Left lung (tissue), 10 donors: ENCODE measurements around the gene JUNB. TPM values are rescaled to one million over a fixed set of nuclear protein-coding genes. Genes with fewer than 3 reads are reported as not detected.

ENCODE experiments used
- ATAC-seq: fragments of 200-7000 bp; cut with Tn5 transposase; one replicate; pipeline ENCODE4 v1.9.1; 2020; ENCODE audit warnings: moderate library complexity
- DNase-seq, 4 donors: peaks; one replicate each; pipeline ENCODE4 v3.0.0-alpha.2; 2013 to 2020
- H3K27ac ChIP-seq, 2 donors: fragments of 200-600 bp; sonication (generic) in 1 of 2; one replicate each; pipeline versions ENCODE4 v1.5.0 to v1.8.0; 2020 to 2021
- H3K27me3 ChIP-seq, 2 donors: fragments of 200-600 bp; sonication (generic) in 1 of 2; one replicate each; pipeline versions ENCODE4 v1.5.0 to v1.8.0; 2020 to 2021
- H3K36me3 ChIP-seq, 2 donors: fragments of 200-600 bp; sonication (generic) in 1 of 2; one replicate each; pipeline versions ENCODE4 v1.5.0 to v1.8.0; 2020 to 2021
- H3K4me1 ChIP-seq, 2 donors: fragments of 200-600 bp; one replicate each; pipeline ENCODE4 v1.8.0; 2021
- H3K4me3 ChIP-seq, 2 donors: fragments of 200-600 bp; sonication (generic) in 1 of 2; one replicate each; pipeline versions ENCODE4 v1.5.0 to v1.8.0; 2020 to 2021; ENCODE audit warnings: mild to moderate bottlenecking in 1 of 2
- H3K9me3 ChIP-seq, 2 donors: fragments of 200-600 bp; sonication (generic) in 1 of 2; one replicate each; pipeline versions ENCODE4 v1.5.0 to v1.8.0; 2020 to 2021
- CTCF ChIP-seq, 2 donors: fragments of 200-600 bp; sonication (generic) in 1 of 2; IDR thresholded peaks; one replicate each; pipeline versions ENCODE4 v1.5.0 to v1.8.0; 2021; ENCODE audit warnings: antibody characterized with exemption in 2 of 2
- intact Hi-C, 2 donors: fragments of 100-400 bp; cut with DNase I; formaldehyde crosslinking; loops; one replicate each; pipeline versions ENCODE4 v1.11.2 to v1.14.2; 2022
- polyA plus RNA-seq, 6 donors: library from polyadenylated mRNA; unstranded; fragments of 120-200 nt; gene quantifications; one replicate each; pipeline ENCODE4 v1.2.1, GENCODE V29; 2013; ENCODE audit not compliant: insufficient read length in 6 of 6
- total RNA-seq, 2 donors: library from RNA; stranded (reverse); fragmentation: NEBNext Ultra II Directional; extraction: Animal tissue kit (Norgen Biotek cat#: 25700); gene quantifications; one replicate each; pipeline ENCODE4 v1.2.1, GENCODE V29; 2021
- donor health status: DM: no; HTN: yes; CAD: no.
- donor health status: DM: no; HTN: no; CAD: no.

JUNB gene
- total and polyA plus RNA-seq, 8 donors: 11.7 to 278 (median 64.2) TPM

- H3K36me3 ChIP-seq: peaks cover 0 to 44% of the 10 kb centered on the region in 2 donors
- H3K4me3 ChIP-seq: no peak overlapping the region
- H3K27ac ChIP-seq: no peak overlapping the region
- intact Hi-C loops: loop anchor here in 1 of 2 donors (5.0 kb wide), 1 partner anchor 34 kb away; no protein-coding TSS in a partner anchor
- DNase-seq (no peak), ATAC-seq (no peak)
- peaks cover 0 to 16% of the 10 kb centered on the region in 2 donors for H3K4me1 ChIP-seq
- TF ChIP-seq CTCF (IDR thresholded peaks at IDR 0.05): no peak
- H3K9me3 ChIP-seq: no peaks in the 10 kb centered on the region
- peaks cover 0 to under 1% of the 10 kb centered on the region in 2 donors for H3K27me3 ChIP-seq
Observed at GRCh38 chr19:12763100-12763499, 28.2 kb upstream of the JUNB start.

GRCh38 chr19:12764698-12765097 lies 26.6 kb upstream of the JUNB start:
- Histone ChIP-seq H3K36me3 (peaks cover 0 to 50% of the 10 kb centered on the region in 2 donors), H3K4me3 (no peak overlapping the region), H3K4me1 (peaks cover 0 to 22% of the 10 kb centered on the region in 2 donors), H3K27me3 (no peaks in the 10 kb centered on the region), H3K27ac (no peak overlapping the region), H3K9me3 (no peaks in the 10 kb centered on the region)
- ATAC-seq (no peak), DNase-seq (no peak)
- no peak for TF ChIP-seq CTCF (IDR thresholded peaks at IDR 0.05)
- intact Hi-C loops: loop anchor here (5.0 kb wide), 2 partner anchors 33 to 38 kb away; partner anchors contain the start of genes PRDX2 (in 1 of the 2) and THSD8 (in 1 of the 2)

GRCh38 chr19:12766051-12766521 lies 25.2 kb upstream of the JUNB start:
- H3K27me3 ChIP-seq: no peaks in the 10 kb centered on the region
- peaks cover 0 to 22% of the 10 kb centered on the region in 2 donors for H3K4me1 ChIP-seq
- no peaks in the 10 kb centered on the region for H3K9me3 ChIP-seq
- DNase-seq (peak in 3 of 4 donors; percentile 78 to 99 (median 83)), ATAC-seq (peak; percentile 85)
- peak overlapping the region in 1 of 2 donors; percentile 55 for H3K27ac ChIP-seq
- intact Hi-C loops: loop anchor here in 1 of 2 donors (5.0 kb wide), 1 partner anchor 36 kb away; the partner anchor contains the start of genes PRDX2 and THSD8
- TF ChIP-seq CTCF (IDR thresholded peaks at IDR 0.05): peak; percentile 59 to 96
- H3K36me3 ChIP-seq: peaks cover 0 to 57% of the 10 kb centered on the region in 2 donors
- peak overlapping the region in 1 of 2 donors; percentile 41 for H3K4me3 ChIP-seq

GRCh38 chr19:12767150-12767549 lies 24.1 kb upstream of the JUNB start:
- Histone ChIP-seq H3K4me3 (no peak overlapping the region), H3K4me1 (peaks cover 0 to 24% of the 10 kb centered on the region in 2 donors), H3K9me3 (no peaks in the 10 kb centered on the region), H3K27ac (no peak overlapping the region), H3K36me3 (peaks cover 0 to 54% of the 10 kb centered on the region in 2 donors), H3K27me3 (no peaks in the 10 kb centered on the region)
- ATAC-seq: no peak
- TF ChIP-seq CTCF (IDR thresholded peaks at IDR 0.05): no peak
- DNase-seq: no peak
- intact Hi-C loops: loop anchor here in 1 of 2 donors (5.0 kb wide), 1 partner anchor 35 kb away; the partner anchor contains the start of genes PRDX2 and THSD8

GRCh38 chr19:12767666-12768065 lies 23.6 kb upstream of the JUNB start:
- no peak for DNase-seq

More at GRCh38 chr19:12767666-12768065, 23.6 kb upstream of the JUNB start:
- ATAC-seq: no peak
- Histone ChIP-seq H3K9me3 (no peaks in the 10 kb centered on the region), H3K27me3 (no peaks in the 10 kb centered on the region), H3K27ac (no peak overlapping the region), H3K4me1 (peaks cover 0 to 27% of the 10 kb centered on the region in 2 donors), H3K36me3 (peaks cover 0 to 49% of the 10 kb centered on the region in 2 donors), H3K4me3 (no peak overlapping the region)
- TF ChIP-seq CTCF (IDR thresholded peaks at IDR 0.05): no peak
- intact Hi-C loops: loop anchor here in 1 of 2 donors (5.0 kb wide), 1 partner anchor 35 kb away; the partner anchor contains the start of genes PRDX2 and THSD8
